Activated CD8-positive, alpha-beta memory T cell treated with anti-CD3 and anti-CD28 coated beads for 36 hours (primary cell): ENCODE measurements around the gene NXNL1. TPM values are rescaled to one million over a fixed set of nuclear protein-coding genes. Genes with fewer than 3 reads are reported as not detected.

Source experiments
- CTCF ChIA-PET: fragments of 350-600 bp; sonication (Branson Sonifier 250); formaldehyde crosslinking; loops from one replicate; lab custom pipeline; 2021; ENCODE audit warnings: antibody characterized with exemption; lab: Charles Lee
- POLR2A ChIA-PET: fragments of 350-600 bp; sonication (Branson Sonifier 250); formaldehyde crosslinking; loops from one replicate; lab custom pipeline; 2021; ENCODE audit warnings: antibody characterized with exemption; lab: Charles Lee
- total RNA-seq, 2 experiments: library from RNA; stranded (reverse); gene quantifications; one replicate each; pipeline ENCODE4 v1.2.3, GENCODE V29; 2021

NXNL1 gene
- total RNA-seq, 2 experiments from 2014 or later = not detected

DNA sequence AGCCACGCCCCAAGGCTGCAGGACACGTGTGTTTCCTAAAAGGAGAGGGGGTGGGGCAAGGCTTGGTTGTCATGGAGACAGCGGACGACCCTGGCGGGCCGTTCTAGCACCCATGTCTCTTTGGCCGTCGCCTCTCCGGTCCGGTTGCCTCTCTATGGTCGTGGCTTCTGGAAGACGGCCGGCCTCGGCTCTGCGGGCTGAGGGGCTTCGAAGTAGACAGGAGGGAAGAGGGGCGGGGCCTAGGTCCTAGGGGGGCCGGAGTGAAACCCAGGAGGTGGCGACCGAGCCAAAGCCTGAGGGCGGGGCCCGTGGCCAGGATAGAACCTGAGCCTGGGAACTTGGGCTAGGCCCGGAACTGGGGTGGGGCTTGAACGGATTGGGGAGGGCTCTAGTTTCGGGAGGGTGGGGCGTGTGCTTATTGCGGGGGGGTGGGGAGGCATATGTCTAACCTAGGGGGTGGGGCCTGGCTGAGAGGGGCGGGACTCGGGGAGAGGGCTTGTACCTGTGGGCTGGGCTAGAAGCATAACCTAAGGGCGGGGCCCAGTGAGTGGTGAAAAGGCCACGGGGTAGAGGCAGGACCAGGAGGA, 8.8 kb upstream of the NXNL1 start:
- CTCF ChIA-PET = interaction anchor here (1.5 to 1.7 kb wide), 3 partner anchors 15 to 28 kb away, joined by 4 to 6 read pairs (median 5); no protein-coding TSS in a partner anchor
- POLR2A ChIA-PET = no interaction called here

DNA sequence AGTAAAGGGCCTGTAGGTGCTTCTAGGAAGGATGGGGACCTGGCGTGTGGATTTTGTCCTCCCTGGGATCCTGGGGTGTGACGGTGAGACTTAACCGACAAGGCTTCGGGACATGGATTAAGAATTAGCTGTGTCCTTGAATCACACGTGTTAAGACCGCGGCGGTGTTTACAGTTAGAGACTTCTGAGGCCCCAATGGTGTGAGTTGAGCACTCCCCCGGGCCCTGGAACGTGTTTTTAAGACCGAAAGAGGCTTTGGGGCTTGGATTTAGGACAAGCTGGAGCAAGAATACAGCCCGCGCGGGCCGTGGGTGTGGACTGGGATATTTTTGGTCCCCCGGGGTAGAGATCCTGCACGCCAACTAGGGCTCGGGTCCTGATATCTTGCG, 8.4 kb upstream of the NXNL1 start:
- ChIA-PET POLR2A (no interaction called here), CTCF (interaction anchor here (1.7 kb wide), 1 partner anchor 28 kb away, joined by 6 read pairs; no protein-coding TSS in a partner anchor)

DNA sequence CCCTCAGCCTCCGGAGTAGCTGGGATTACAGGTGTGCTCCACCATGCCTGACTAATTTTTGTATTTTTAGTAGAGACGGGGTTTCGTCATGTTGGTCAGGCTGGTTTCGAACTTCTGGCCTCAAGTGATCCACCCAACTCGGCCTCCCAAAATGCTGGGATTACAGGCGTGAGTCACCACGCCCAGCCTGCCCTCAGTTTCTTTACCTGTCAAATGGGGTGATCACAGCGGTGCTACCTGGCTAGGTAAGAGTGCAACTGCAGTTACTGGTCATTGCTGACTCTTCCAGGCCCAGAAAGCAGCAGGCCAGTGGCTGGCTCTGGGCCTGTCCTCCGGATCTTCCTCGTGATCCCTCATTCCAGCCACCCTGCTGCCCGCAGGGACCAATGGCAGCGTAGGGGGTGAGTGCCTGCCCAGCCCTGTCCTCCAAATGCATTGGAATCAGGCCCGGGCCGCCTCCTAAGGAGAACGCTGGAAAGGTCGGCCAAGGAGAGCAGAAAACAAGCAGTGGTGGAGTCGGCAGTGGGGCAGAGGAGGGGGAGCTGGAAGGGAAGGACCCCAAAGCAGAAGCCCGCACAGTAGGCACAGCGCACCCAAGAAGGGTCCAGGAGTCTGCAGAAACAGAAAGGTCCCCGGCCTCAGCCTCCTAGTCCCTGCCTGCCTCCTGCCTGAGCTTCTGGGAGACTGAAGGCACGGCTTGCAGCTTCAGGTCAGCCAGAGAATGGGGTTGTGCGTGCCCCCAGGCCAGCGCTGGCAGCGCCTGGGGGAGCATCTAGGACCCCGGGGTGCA, 7.8 kb upstream of the NXNL1 start:
- ChIA-PET CTCF (interaction anchor here (1.0 to 1.7 kb wide), 3 partner anchors 27 to 31 kb away, joined by 3 to 6 read pairs (median 4); no protein-coding TSS in a partner anchor), POLR2A (no interaction called here)

DNA sequence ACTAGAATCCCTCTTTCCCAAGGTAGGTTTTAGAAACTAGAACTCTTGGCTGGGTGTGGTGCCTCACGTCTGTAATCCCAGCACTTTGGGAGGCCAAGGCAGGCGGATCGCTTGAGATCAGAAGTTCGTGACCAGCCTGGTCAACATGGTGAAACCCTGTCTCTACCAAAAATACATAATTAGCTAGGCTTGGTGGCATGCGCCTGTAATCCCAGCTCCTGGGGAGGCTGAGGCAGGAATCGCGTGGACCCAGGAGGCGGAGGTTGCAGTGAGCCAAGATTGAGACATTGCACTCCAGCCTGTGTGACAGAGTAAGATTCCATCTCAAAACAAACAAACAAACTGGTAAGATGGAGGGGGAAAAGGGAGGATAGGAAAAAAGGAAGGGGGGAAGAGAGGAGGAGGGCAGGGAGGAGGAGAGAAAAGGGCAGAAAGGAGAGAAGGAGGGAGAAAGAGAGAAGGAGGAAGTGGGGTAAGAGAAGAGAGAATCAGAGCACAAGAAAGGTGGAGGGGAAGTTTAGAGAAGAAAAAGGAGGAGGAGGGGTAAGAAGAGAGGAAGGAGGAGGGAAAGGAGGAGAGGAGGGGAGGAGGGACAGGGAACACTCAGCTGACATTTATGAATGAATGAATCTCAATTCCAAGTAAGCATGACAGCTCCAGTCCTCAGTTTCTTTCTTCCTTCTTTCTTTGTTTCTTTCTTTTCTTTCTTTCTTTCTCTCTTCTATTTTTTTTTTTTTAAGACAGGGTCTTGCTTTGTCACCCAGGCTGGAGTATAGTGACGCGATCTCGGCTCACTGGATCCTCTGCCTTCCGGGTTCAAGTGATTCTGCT, 7.0 kb upstream of the NXNL1 start:
- CTCF ChIA-PET = interaction anchor here (0.6 to 1.7 kb wide), 4 partner anchors 26 to 46 kb away, joined by 3 to 6 read pairs (median 4); no protein-coding TSS in a partner anchor
- POLR2A ChIA-PET = no interaction called here

DNA sequence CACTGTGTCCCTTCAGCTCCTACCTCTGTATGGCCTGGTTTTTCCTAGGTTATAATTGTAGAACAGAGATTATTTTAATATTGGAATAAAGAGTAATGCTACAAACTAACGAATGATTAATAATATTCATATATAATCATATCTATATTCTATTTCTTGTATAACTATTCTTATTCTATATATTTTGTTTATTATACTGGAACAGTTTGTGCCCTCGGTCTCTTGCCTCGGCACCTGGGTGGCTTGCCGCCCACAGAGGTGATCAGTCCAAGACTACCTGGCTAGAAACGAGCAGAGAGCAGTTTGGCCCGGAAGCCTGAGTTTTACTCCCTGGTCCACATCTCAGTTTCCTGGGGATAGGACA, 5.7 kb upstream of the NXNL1 start:
- CTCF ChIA-PET = interaction anchor here (0.7 to 2.9 kb wide), 6 partner anchors 12 to 110 kb away, joined by 3 to 12 read pairs (median 4); partner anchors contain the start of genes MVB12A and TMEM221
- POLR2A ChIA-PET = interaction anchor here (0.6 kb wide), 1 partner anchor 82 kb away, joined by 10 read pairs; no protein-coding TSS in a partner anchor

DNA sequence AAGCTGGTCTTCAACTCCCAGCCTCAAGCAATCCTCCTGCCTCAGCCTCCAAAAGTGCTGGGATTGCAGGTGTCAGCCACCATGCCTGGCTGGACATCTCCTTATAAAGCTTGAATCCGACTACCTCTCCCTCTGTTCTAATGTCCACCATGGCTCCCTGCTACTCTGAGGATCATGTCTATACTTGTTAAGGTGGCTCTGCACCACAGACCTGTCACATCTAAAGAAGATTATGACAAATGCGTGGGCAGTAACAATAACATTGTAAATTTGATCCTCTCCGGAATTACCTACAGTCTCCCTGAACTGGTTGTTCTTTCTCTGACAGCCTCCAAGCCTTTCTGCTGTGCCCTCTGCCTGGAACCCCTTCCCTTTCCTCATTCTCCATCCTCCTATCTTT, 1.8 kb downstream of the NXNL1 start:
- ChIA-PET POLR2A (no interaction called here), CTCF (interaction anchor here (0.5 to 1.2 kb wide), 5 partner anchors 11 to 396 kb away, joined by 3 to 4 read pairs (median 4); partner anchors contain the start of gene TMEM221)

DNA sequence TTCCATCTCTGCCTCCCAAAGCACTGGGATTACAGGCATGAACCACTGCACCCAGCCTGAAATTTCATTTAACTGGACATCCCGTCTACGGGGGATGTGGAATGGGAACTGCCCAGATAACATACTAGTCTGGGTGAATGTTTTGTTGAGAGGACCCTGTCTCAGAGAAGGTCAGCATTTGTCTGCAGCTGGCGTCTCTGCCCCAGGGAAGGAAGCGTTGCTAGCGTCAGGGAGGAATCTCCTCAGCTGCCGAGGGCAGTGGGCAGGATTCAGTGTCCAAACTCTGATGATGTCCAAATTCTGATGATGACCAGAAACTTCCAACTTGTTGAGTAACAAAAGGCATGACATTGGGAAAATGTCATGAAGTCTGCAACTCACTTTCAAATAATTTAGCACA, 3.1 kb downstream of the NXNL1 start:
- POLR2A ChIA-PET = no interaction called here
- CTCF ChIA-PET = interaction anchor here (1.3 kb wide), 1 partner anchor 16 kb away, joined by 3 read pairs; no protein-coding TSS in a partner anchor

DNA sequence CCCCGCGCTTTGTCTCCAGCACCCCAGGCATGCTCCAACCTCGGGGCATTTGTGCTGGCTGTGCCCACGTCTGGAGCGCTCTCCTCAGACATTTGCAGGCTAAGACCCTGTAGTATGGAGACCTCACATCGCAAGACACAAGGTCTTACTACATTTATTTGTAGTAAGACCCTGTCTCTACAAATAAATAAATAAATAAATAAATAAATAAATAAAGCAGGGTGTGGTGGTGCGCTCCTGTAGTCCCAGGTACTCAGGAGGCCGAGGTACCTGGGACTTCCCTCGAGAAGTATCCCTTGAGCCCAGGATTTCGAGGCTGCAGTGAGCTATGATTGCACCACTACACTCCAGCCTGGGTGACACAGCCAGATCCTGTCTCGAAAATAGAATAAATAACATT, 4.6 kb downstream of the NXNL1 start:
- ChIA-PET POLR2A (no interaction called here), CTCF (interaction anchor here (1.3 kb wide), 1 partner anchor 15 kb away, joined by 3 read pairs; no protein-coding TSS in a partner anchor)

DNA sequence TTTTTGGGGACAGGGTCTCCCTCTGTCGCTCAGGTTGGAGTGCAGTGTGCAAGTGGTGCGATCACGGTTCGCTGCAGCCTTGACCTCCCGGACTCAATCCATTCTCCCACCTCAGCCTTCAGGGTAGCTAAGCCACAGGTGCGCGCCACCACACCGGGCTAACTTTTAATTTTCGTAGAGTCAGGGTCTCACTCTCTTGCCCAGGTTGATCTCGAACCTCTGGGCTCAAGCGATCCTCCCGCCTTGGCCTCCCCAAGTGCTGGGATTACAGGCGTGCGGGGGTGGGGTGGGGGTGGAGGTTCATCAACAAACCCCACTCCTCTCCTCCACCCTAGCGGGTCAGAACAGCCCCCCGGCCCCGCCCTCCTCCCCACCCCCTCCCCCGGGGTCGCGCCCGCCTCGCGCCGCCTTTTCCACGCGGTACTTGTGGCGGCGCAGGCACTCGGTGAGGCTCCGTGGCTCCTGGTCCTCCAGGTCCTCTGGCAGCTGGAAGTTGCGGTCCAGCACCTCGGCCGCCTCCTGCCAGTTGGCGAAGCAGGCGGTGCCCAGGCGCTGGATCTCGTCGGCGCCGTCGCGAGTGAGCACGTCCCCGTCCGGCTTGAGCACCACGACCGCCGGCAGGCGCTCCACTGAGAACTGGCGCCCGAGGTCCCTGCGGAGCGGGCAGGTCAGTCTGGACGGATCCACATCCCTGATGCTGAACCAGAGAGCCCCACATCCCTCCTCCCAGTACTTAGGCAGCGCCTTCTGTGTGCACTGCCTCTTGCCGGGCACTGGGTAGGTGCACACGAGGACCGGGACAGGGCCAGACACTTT, 5.2 kb downstream of the NXNL1 start:
- POLR2A ChIA-PET = no interaction called here
- CTCF ChIA-PET = interaction anchor here (1.1 kb wide), 1 partner anchor 15 kb away, joined by 5 read pairs; the partner anchor contains the start of gene SLC27A1

DNA sequence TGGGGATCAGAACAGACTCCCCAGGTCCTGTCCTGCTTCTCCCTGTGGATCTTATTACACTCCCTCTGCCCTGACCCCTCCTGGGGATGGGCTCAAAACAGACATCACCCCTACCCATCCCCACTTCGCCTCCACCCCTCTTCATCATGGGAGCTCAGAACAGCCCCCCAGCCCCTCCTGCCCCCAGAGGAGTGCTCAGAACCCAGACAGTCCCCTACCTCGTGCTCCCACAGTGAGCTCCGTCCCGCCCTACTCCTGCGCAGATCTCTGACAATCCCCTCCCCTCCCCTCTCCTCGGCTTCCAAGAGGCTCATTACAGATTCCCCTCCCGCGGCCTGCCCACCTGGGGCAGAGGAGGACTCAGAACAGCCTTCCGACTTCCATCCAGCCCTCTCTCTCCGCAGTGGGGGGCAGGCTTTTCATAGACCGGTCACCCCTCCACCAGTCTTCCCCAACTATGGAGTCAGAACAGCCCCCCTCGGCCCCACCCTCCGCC, 6.1 kb downstream of the NXNL1 start:
- ChIA-PET POLR2A (no interaction called here), CTCF (interaction anchor here (0.8 to 1.3 kb wide), 4 partner anchors 11 to 41 kb away, joined by 4 to 12 read pairs (median 7); partner anchors contain the start of gene SLC27A1)

DNA sequence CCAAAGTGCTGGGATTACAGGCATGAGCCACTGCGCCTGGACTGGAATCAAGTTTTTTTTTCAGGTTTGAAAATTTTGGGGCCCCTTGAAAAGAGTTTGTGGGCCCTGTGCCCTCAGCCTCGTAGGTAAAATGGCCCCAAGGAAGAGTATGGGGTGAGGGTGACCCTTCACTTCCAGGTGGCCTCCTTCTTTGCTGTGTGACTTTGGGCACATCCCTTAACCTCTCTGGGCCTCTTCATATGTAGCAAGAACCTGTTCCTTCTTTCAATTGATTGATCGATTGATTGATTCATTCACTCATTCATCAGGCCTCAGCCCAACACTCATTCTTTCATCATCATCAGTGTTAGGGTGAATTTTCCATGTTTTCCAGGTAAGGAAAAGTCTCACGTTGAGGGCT, 8.9 kb downstream of the NXNL1 start:
- POLR2A ChIA-PET = interaction anchor here (0.6 kb wide), 1 partner anchor 172 kb away, joined by 6 read pairs; no protein-coding TSS in a partner anchor
- CTCF ChIA-PET = no interaction called here

DNA sequence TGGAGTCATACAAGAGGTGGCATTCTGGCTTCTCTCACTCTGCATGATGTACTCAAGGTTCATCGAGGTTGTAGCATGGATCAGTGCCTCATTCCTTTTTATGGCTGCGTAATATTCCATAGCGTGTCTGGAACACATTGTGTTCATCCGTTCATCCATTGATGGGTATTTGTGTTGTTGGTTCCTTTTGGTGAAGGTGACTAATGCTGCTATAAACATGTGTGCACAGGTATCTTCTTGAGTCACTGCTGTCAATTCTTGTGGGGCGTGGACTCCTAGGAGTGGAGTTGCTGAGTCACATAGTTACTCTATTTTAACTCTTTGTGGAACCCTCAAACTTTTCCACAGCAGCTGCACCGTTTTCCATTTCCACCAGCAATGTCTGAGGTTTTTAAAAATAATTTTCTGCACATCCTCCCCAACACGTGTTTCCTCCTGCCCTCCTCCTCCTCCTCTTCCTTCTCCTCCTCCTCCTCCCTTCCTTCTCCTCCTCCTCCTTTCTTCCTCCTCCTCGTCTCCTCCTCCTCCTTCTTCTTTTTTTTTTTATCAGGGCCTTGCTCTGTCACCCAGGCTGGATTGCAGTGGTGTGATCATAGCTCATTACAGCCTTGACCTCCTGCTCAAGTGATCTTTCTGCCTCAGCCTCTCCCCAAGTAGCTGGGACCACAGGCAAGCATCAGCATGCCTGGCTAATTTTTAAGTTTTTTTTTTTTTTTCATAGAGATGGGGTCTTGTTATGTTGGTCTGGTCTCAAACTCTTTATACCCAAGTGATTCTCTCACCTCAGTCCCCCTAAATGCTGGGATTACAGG, 10.3 kb downstream of the NXNL1 start:
- ChIA-PET CTCF (interaction anchor here (0.7 to 1.1 kb wide), 3 partner anchors 46 to 435 kb away, joined by 3 read pairs; no protein-coding TSS in a partner anchor), POLR2A (interaction anchor here (0.7 kb wide), 1 partner anchor 352 kb away, joined by 5 read pairs; no protein-coding TSS in a partner anchor)

DNA sequence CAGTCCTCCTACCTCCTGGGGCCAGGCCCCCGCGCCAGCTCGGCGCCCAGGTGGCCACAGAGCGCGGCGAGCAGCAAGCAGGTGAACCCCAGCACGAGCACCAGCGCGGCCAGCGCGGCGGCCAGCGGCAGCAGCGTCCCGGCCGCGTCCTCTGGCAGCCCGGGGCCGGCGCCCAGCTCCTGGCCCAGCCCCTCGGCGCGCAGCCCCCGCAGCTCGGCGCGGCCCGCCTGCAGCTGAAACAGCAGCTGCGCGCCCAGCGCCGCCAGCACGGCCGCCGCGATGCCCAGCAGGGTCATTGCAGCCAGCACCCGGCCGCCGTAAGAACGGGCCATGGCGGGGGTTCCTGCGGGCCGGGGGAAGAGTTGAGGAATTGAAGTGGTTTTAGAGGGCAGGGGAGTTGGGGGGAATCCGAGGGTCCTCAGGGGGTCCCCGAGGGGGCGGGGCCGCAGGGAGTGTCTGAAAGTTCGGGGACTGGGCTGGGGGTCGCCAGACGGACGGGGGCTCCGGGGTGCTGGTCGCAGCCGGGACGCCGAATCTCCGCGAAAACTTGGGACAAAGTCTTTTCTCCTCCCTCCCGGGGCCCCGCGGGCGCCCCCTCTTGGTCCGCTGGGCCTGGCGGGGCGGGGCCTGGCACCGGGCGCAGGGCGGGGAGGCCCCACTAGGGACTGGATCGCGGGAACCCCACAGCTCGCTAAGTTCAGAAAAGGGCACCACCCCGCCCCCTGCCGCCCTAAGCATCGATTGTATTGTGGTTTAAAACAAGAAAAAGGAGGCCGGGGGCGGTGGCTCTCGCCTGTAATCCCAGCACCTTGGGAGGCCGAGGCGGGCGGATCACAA, 12.4 kb downstream of the NXNL1 start, which contains the start of gene TMEM221:
TMEM221 (minus strand) TSS at position 538 of the 837 bp plus-strand sequence; CDS start at position 332, 206 bp downstream.
- CTCF ChIA-PET = interaction anchor here (1.0 to 1.6 kb wide), 2 partner anchors 10 to 18 kb away, joined by 3 to 6 read pairs; no protein-coding TSS in a partner anchor
- POLR2A ChIA-PET = interaction anchor here (0.6 kb wide), 1 partner anchor 64 kb away, joined by 4 read pairs; no protein-coding TSS in a partner anchor

DNA sequence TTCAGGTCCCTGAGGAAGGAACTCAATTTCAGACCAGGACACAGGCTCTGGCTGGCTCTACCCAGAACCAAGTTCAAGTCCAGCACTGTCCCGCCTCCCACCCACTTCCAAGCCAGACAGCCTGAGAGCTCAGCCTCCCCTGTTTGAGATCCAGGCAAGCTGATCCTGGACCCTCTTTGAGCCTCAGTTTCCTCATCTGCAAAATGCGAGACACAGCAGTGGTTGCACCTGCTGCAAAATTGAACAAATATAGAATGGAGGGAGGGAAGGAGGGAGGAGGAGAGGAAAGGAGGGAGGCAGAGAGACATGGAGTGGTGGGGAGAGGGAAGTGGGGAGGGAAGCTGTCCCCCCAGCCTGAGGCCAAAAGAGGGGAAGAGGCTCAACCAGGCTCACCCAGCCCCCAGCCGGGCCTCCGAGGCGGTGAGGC, 13.0 kb downstream of the NXNL1 start:
- CTCF ChIA-PET = interaction anchor here (0.8 to 1.0 kb wide), 2 partner anchors 11 to 40 kb away, joined by 3 to 5 read pairs; no protein-coding TSS in a partner anchor
- POLR2A ChIA-PET = interaction anchor here (0.6 kb wide), 1 partner anchor 65 kb away, joined by 4 read pairs; no protein-coding TSS in a partner anchor

DNA sequence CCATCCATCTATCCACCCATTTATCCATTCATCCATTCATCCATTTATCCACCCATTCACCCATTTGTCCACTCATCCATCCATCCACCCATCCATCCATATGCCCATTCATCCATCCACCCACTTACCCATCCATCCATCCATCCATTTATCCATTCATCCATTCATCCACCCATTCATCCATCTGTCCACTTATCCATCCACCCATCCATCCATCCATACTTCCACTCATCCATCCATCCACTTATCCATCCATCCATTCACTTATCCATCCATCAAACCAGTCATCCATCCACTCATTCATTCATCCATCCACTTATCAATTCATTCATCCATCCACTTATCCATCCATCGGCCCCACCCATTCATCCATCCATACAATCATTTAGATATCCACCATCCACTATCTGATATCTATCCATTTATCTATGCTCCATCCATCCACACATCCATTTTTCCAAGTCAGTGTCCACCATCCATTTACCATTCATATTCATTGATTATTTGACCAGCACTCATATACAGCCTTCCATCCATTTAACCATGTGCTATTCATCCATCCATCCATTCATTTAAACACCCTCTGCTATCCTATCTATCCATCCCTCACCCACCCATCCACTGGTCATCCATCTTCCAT, 15.1 kb downstream of the NXNL1 start:
- ChIA-PET POLR2A (no interaction called here), CTCF (interaction anchor here (0.5 kb wide), 1 partner anchor 137 kb away, joined by 3 read pairs; no protein-coding TSS in a partner anchor)
